ENCODE data around the gene TRMT6.

Gene TRMT6

DNA sequence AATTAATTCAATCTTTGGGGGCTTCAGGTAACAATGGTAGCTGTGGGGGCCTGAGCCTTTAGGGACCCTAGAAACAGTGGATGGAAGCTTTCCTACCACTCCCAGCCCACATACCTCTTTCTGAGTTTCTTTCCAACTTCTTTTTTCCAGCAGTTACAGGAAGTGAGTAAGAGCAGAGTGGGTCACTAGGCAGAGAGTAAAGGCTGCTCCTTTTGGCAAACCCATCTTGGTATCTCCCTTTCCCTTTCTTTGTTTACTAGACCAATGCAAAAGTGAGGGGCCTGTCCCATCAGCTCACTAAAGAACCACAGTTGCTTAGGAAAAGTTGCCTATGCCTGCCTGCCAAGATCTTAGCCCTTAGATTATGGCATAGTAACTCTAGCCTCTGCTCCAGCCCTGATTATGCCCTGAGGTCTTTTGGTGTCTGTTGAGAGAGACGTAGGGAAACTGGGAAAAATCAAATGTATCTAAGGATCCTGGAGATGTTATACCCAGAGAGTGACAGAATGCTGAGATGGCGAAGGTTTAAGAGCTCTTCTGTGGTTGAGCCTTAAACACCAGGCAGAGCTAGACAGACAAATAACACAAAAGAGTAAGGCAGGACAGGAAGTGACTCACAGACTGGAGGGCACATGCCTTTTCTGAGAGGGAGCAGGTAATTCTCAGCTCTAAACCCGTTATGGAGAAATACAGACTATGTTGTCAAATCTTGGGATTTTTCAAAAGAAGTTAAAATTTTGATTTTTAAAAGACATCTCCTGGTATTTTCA lies 31.3 kb downstream of the TRMT6 start:
- H3K4me2 ChIP-seq = no peak overlapping the region

DNA sequence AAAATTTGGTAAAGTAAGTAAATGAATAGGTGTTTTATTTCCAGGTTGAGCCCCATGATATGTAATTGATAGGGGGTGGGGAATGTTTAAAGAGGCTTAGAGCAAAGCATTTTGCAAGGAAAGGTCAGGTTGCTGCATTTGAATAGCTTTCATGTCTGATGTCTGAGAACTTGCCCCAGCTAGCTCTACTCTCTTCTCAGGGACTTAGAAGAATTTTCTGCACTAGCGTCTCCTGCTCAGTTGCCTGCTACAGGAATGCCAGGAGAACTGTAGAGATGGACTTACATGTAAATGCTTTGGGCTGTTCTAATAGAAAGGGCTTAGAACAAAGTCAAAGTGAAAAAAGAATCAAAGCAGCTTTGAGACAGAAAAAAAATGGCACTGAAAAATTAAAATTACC lies 35.5 kb downstream of the TRMT6 start:
- H3K4me3 ChIP-seq (IDR thresholded peaks at IDR 0.05; ENCODE audit: insufficient read depth, low read depth, low read length) = no peak overlapping the region
- TF ChIP-seq, protein P1, sequence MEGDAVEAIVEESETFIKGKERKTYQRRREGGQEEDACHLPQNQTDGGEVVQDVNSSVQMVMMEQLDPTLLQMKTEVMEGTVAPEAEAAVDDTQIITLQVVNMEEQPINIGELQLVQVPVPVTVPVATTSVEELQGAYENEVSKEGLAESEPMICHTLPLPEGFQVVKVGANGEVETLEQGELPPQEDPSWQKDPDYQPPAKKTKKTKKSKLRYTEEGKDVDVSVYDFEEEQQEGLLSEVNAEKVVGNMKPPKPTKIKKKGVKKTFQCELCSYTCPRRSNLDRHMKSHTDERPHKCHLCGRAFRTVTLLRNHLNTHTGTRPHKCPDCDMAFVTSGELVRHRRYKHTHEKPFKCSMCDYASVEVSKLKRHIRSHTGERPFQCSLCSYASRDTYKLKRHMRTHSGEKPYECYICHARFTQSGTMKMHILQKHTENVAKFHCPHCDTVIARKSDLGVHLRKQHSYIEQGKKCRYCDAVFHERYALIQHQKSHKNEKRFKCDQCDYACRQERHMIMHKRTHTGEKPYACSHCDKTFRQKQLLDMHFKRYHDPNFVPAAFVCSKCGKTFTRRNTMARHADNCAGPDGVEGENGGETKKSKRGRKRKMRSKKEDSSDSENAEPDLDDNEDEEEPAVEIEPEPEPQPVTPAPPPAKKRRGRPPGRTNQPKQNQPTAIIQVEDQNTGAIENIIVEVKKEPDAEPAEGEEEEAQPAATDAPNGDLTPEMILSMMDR (conservative IDR thresholded peaks at IDR 0.05; ENCODE audit: low read depth, low read length) = no peak

More for the DNA sequence above, 31.3 kb downstream of the TRMT6 start:
- TF ChIP-seq, protein P1 (conservative IDR thresholded peaks at IDR 0.05; ENCODE audit: low read depth, low read length) = no peak
- H4K20me1 ChIP-seq (ENCODE audit: insufficient read depth) = no peaks in the 10 kb centered on the region
- H3K79me2 ChIP-seq (ENCODE audit: insufficient read depth, low read depth) = no peaks in the 10 kb centered on the region
- H3K4me3 ChIP-seq (IDR thresholded peaks at IDR 0.05; ENCODE audit: insufficient read depth, low read depth, low read length) = no peak overlapping the region
- no peak overlapping the region for H3K9ac ChIP-seq
- no peak overlapping the region for H2AFZ ChIP-seq (ENCODE audit: low read depth)
- H3K4me1 ChIP-seq (ENCODE audit: low read depth, poor library complexity, severe bottlenecking) = peaks cover 3% of the 10 kb centered on the region
- H3K36me3 ChIP-seq (ENCODE audit: insufficient read depth) = no peaks in the 10 kb centered on the region
- no peak overlapping the region for H3K27ac ChIP-seq
- no peaks in the 10 kb centered on the region for H3K27me3 ChIP-seq (ENCODE audit: insufficient read depth, low read depth)

DNA sequence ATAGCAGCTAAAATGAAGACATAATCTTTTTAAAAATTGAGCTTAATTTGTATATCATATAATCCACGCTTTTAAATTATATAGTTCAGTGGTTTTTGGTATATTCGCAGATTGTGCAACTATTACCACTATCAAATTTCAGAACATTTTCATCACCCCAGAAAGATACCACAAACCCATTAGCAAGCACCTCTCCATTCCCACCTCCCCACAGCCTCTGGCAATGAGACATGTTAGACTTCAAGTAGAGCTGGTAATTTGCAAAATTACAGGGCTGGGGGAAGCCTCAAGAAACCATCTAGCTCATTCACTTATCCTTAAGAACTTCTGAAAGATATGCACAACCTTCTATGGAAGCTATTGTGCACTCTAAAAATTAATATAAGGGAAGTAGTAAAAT lies 37.2 kb downstream of the TRMT6 start:
- TF ChIP-seq, protein P1 (conservative IDR thresholded peaks at IDR 0.05; ENCODE audit: low read depth, low read length) = no peak
- no peak overlapping the region for H3K4me2 ChIP-seq
- peaks cover 14% of the 10 kb centered on the region for H3K4me1 ChIP-seq (ENCODE audit: low read depth, poor library complexity, severe bottlenecking)
- no peak overlapping the region for H3K27ac ChIP-seq
- H3K4me3 ChIP-seq (IDR thresholded peaks at IDR 0.05; ENCODE audit: insufficient read depth, low read depth, low read length) = no peak overlapping the region
- H4K20me1 ChIP-seq (ENCODE audit: insufficient read depth) = no peaks in the 10 kb centered on the region
- H3K27me3 ChIP-seq (ENCODE audit: insufficient read depth, low read depth) = no peaks in the 10 kb centered on the region
- H3K9ac ChIP-seq = no peak overlapping the region
- H3K36me3 ChIP-seq (ENCODE audit: insufficient read depth) = no peaks in the 10 kb centered on the region
- H2AFZ ChIP-seq (ENCODE audit: low read depth) = no peak overlapping the region
- H3K79me2 ChIP-seq (ENCODE audit: insufficient read depth, low read depth) = no peaks in the 10 kb centered on the region

More for the DNA sequence above, 35.5 kb downstream of the TRMT6 start:
- H3K4me1 ChIP-seq (ENCODE audit: low read depth, poor library complexity, severe bottlenecking) = peaks cover 17% of the 10 kb centered on the region
- H3K36me3 ChIP-seq (ENCODE audit: insufficient read depth) = no peaks in the 10 kb centered on the region
- H3K27ac ChIP-seq = no peak overlapping the region
- no peaks in the 10 kb centered on the region for H3K27me3 ChIP-seq (ENCODE audit: insufficient read depth, low read depth)
- H4K20me1 ChIP-seq (ENCODE audit: insufficient read depth) = no peaks in the 10 kb centered on the region
- H3K79me2 ChIP-seq (ENCODE audit: insufficient read depth, low read depth) = no peaks in the 10 kb centered on the region
- no peak overlapping the region for H3K4me2 ChIP-seq
- no peak overlapping the region for H2AFZ ChIP-seq (ENCODE audit: low read depth)
- H3K9ac ChIP-seq = no peak overlapping the region

DNA sequence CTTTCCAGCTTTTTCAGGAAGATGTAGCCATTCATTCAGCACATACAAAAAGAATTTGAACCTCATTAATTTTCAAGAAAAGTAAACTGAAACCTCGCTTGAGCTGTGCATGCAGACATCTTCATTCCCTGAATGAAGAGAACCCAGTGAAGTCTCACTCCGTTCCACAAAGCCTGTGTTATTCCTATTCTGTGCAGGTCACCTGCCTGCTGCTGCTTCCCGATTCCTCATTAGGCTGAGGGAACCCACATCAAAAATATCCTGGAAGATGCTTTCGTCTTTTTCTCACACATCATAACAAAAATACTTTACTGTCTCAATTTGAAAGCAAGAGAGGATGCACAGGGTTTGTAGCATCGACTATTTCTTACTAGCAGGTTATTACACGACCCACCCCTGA lies 40.1 kb downstream of the TRMT6 start:
- Histone ChIP-seq H4K20me1 (ENCODE audit: insufficient read depth) (no peaks in the 10 kb centered on the region), H3K9ac (no peak overlapping the region), H3K4me1 (ENCODE audit: low read depth, poor library complexity, severe bottlenecking) (peaks cover 14% of the 10 kb centered on the region), H3K79me2 (ENCODE audit: insufficient read depth, low read depth) (no peaks in the 10 kb centered on the region), H3K36me3 (ENCODE audit: insufficient read depth) (no peaks in the 10 kb centered on the region), H2AFZ (ENCODE audit: low read depth) (no peak overlapping the region), H3K27me3 (ENCODE audit: insufficient read depth, low read depth) (no peaks in the 10 kb centered on the region), H3K4me3 (IDR thresholded peaks at IDR 0.05; ENCODE audit: insufficient read depth, low read depth, low read length) (no peak overlapping the region), H3K27ac (no peak overlapping the region), H3K4me2 (peak overlapping the region; percentile 64; the same call in 1 of the 2 replicates)
- TF ChIP-seq, protein P1 (conservative IDR thresholded peaks at IDR 0.05; ENCODE audit: low read depth, low read length) = no peak

All from KMS-11 (cell line).